GM12891 (cell line): ENCODE measurements around the gene TBC1D1.
A peak's percentile ranks its signal among the peaks of the same experiment; 100 is the strongest.

ENCODE experiments used
- DNase-seq: peaks from one replicate; pipeline ENCODE4 v3.0.0; 2011; ENCODE audit warnings: low spot score; ENCODE audit not compliant: insufficient read length
- FAIRE-seq: peaks from 2 replicates; lab custom pipeline; 2011; peaks lifted over from hg19 to GRCh38; lab: Jason Lieb, UNC
- PAX5 ChIP-seq: IDR thresholded peaks from 2 replicates; pipeline ENCODE4 v1.6.1; 2011; ENCODE audit warnings: low read length, moderate library complexity, mild to moderate bottlenecking; ENCODE audit not compliant: insufficient read depth, severe bottlenecking
- POLR2A ChIP-seq: IDR thresholded peaks from 2 replicates; pipeline ENCODE4 v1.6.1; 2011; ENCODE audit warnings: low read depth, low read length, control low read depth
- POLR2AphosphoS5 ChIP-seq: IDR thresholded peaks from 2 replicates; pipeline ENCODE4 v1.6.1; 2011; ENCODE audit warnings: low read depth, low read length, control low read depth
- POU2F2 ChIP-seq: IDR thresholded peaks from 2 replicates; pipeline ENCODE4 v1.6.1; 2011; ENCODE audit warnings: low read depth, mild to moderate bottlenecking, control low read depth, low read length, moderate library complexity
- SPI1 ChIP-seq: IDR thresholded peaks from 2 replicates; pipeline ENCODE4 v1.6.1; 2011; ENCODE audit warnings: low read depth, low read length, control low read depth
- TAF1 ChIP-seq: IDR thresholded peaks from 2 replicates; pipeline ENCODE4 v1.6.1; 2011; ENCODE audit warnings: low read depth, low read length, control low read depth

The TBC1D1 gene

GRCh38 chr4:38139187-38139586 is 248.3 kb downstream of the TBC1D1 start:
- FAIRE-seq = peak; percentile 43

DNA sequence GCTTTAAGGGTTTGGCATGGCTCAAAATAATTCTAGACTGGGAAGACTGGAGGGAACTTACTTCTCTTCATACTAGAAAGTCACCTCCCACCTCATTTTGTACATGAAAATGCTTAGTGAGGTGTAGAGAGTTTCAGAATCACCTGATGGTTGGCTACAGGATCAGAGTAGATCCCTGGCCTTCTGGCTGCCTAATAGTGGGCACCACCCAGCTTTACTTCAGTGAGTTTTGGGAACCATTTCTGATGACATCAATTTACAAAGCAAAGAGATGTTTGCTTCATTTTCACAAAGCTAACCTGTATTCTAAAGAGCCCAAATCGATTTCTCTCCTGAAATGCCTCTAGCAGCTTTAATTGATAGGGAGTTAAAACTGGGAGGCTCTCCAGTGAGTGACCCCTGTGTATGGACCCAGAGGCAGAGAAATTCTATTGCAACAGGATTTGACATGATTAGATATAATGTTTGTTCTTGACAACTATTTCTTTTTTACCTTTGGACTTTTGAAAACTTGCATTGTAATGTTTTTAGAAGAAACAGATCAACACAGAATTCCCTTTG is 249.8 kb downstream of the TBC1D1 start:
- no peak for TF ChIP-seq POLR2AphosphoS5
- DNase-seq (no peak), FAIRE-seq (no peak)

More at GRCh38 chr4:38139187-38139586, 248.3 kb downstream of the TBC1D1 start:
- DNase-seq = no peak
- TF ChIP-seq POLR2A = no peak

DNA sequence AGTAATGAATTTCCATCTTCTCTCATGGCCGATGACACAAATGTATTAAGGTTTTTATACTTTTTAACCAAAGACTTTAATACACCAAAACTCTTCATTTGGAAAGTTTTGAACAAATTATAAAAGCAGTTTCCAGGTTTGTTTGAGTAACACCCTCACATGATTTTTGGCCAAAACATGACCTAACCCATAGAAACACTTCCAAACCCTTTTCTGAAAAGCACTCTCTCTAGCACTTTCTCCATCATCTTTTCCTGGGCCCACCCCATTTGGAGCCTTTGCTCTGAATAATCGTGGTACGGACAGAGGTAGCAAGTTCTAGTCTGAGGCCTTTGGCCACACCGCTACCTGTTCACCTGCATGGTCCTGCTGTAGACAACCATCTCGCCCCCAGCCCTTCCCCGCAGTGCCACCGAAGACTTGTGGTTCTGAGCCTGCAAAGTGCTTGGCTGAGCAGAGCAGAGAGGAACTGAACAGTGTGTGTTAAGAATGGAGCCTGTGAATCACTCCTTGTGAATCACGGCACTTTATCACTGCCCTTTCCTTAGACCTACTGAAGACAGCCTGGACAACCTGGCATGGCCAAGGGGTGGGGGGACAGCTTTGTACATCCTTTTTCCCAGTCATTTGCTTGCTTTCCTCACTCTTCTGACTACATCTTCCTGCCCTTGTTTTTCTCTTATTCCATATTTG is 251.1 kb downstream of the TBC1D1 start:
- DNase-seq (no peak), FAIRE-seq (no peak)
- TF ChIP-seq POLR2A (no peak), SPI1 (no peak), PAX5 (no peak), POLR2AphosphoS5 (no peak), POU2F2 (no peak), TAF1 (no peak)

GRCh38 chr4:38144031-38144430 is 253.1 kb downstream of the TBC1D1 start:
- no peak for DNase-seq
- TF ChIP-seq TAF1 (no peak), SPI1 (no peak), POLR2A (no peak)
- FAIRE-seq = no peak

GRCh38 chr4:38145033-38145678 is 254.3 kb downstream of the TBC1D1 start:
- TF ChIP-seq POLR2A (no peak), SPI1 (no peak), TAF1 (no peak), POU2F2 (no peak), POLR2AphosphoS5 (no peak), PAX5 (no peak)
- no peak for DNase-seq
- FAIRE-seq = no peak

DNA sequence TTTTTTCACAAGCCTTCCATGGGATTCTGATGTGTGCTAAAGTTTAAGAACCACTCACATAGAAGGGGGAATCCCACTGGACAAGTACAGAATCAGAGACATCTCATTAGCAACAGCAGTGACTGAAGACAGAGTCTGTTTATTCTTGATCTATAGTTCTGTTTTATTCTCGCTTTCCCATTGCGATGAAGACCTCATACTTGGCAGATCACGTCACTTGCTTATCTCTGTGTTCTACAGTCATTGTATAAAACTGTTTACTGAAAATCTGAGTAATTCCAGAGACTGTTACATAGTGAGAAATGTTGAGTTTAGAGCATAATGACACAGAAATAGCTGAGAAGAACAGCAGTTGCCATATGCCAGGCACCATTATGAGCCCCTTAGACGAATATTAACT is 254.9 kb downstream of the TBC1D1 start:
- no peak for TF ChIP-seq TAF1
- no peak for TF ChIP-seq SPI1
- no peak for TF ChIP-seq POLR2A
- no peak for TF ChIP-seq PAX5
- no peak for TF ChIP-seq POU2F2
- no peak for TF ChIP-seq POLR2AphosphoS5
- DNase-seq = no peak
- no peak for FAIRE-seq

DNA sequence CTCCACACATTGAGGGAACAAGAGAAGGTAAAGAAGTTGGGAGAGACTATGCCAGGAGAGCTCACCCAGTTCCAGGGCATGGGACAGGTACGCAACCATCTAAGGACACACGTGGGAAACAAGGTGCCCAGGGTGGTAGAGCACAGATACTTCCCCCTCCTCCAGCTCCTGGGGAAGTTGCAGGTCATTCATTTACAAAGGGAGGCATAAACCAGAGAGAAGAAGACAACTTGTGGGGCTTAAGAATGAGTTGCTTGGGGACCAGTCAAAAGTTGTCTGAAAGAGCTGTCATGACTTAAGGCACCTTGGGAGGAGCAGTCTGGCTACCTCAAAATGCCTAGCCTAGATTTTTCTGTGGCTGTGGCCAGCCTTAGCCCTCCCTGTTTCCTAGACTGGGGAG is 255.5 kb downstream of the TBC1D1 start:
- no peak for DNase-seq
- FAIRE-seq = no peak
- TF ChIP-seq POLR2AphosphoS5 = no peak
- no peak for TF ChIP-seq POU2F2
- TF ChIP-seq SPI1 = no peak
- TF ChIP-seq POLR2A = no peak
- no peak for TF ChIP-seq PAX5
- TF ChIP-seq TAF1 = no peak

- no peak for DNase-seq
- TF ChIP-seq POLR2A = no peak
- TF ChIP-seq POU2F2 = no peak
- TF ChIP-seq PAX5 = no peak
- TF ChIP-seq POLR2AphosphoS5 = no peak
- TF ChIP-seq SPI1 = no peak
- TF ChIP-seq TAF1 = no peak
- no peak for FAIRE-seq
Observed at GRCh38 chr4:38149472-38149996, 258.6 kb downstream of the TBC1D1 start.

DNA sequence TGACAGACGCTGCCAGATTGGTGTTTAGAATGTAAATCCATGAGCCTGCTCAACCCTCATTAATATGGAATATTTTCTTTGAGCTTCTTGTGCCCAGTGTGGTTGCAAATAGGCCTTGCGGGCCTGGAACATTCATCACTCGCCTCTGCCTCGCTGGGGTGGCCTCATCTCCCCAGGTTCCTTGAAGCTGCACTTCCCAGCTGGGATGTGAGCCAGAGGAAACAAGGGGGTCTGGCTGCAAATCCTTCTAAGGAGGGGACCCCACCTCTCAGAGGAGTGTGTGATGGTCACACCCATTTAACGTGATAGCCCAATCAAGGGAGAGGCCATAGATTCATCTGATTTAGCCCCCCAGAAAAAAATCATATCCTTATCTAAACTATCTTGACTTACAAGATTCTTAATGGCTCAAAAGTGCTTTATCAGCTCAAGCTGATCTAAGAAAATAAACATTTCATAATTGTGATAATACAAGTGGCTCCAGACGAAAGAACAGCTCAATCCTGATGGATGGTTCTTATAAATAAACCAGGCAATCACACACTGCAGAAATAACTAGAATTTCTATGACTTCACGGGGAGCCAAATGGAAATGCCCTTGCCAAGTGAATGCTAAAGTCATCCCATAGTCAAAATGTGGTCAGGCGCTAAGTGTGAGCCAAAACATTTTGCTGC is 259.2 kb downstream of the TBC1D1 start:
- no peak for FAIRE-seq
- DNase-seq = no peak
- TF ChIP-seq SPI1 = no peak
- no peak for TF ChIP-seq POLR2A
- no peak for TF ChIP-seq POLR2AphosphoS5
- TF ChIP-seq TAF1 = no peak
- TF ChIP-seq PAX5 = no peak
- no peak for TF ChIP-seq POU2F2
